PC-9 (cell line): Measurements from ENCODE around the gene TFIP11. TPM values are rescaled to one million over a fixed set of nuclear protein-coding genes. Genes with fewer than 3 reads are reported as not detected.

Experiments used
- BruUV-seq: library from RNA; stranded (reverse); fragments of 400-500 nt; replicated peaks from 2 replicates; lab custom pipeline; 2021; lab: Mats Ljungman, UMichigan
- CTCF ChIA-PET: fragments of 300-600 bp; sonication (Branson Sonifier 250); formaldehyde crosslinking; loops from one replicate; lab custom pipeline; 2022; ENCODE audit warnings: antibody characterized with exemption; lab: Charles Lee
- POLR2A ChIA-PET: fragments of 300-600 bp; sonication (Branson Sonifier 250); formaldehyde crosslinking; loops from one replicate; lab custom pipeline; 2022; ENCODE audit warnings: antibody characterized with exemption; ENCODE audit not compliant: unreplicated experiment; lab: Charles Lee
- DNase-seq, 2 experiments: peaks; one replicate each; pipeline versions ENCODE4 v3.0.0 to v3.0.0-alpha.2; 2015 to 2022; ENCODE audit warnings: mixed read lengths in 1 of 2
- H2AFZ ChIP-seq: fragments of 200-600 bp; sonication (generic); 2 replicates; pipeline ENCODE4 v1.8.1; 2017; ENCODE audit warnings: antibody characterized with exemption
- H3F3A ChIP-seq: fragments of 200-600 bp; sonication (generic); 2 replicates; pipeline ENCODE4 v1.8.1; 2017; ENCODE audit warnings: antibody characterized with exemption, mild to moderate bottlenecking, low read depth; ENCODE audit not compliant: insufficient read depth
- H3K27ac ChIP-seq: fragments of 200-600 bp; sonication (generic); 2 replicates; pipeline ENCODE4 v1.6.1; 2016; ENCODE audit warnings: mixed run types
- H3K27me3 ChIP-seq: fragments of 200-600 bp; sonication (generic); 2 replicates; pipeline ENCODE4 v1.6.1; 2016; ENCODE audit warnings: low read depth, mixed run types; ENCODE audit not compliant: insufficient read depth
- H3K36me3 ChIP-seq: fragments of 200-600 bp; sonication (generic); 2 replicates; pipeline ENCODE4 v1.6.1; 2016; ENCODE audit warnings: low read depth, mixed run types
- H3K4me1 ChIP-seq: fragments of 200-600 bp; sonication (generic); replicated peaks from 2 replicates; pipeline ENCODE4 v1.6.1; 2016; ENCODE audit warnings: mixed run types; ENCODE audit not compliant: insufficient read depth
- H3K4me2 ChIP-seq: fragments of 200-600 bp; sonication (generic); 2 replicates; pipeline ENCODE4 v1.6.1; 2017; ENCODE audit warnings: mixed run types
- H3K4me3 ChIP-seq: fragments of 200-600 bp; sonication (generic); 2 replicates; pipeline ENCODE4 v1.6.1; 2016; ENCODE audit warnings: mixed run types
- H3K79me2 ChIP-seq: fragments of 200-600 bp; sonication (generic); 2 replicates; pipeline ENCODE4 v1.6.1; 2017; ENCODE audit warnings: low read depth, mixed run types
- H3K9me2 ChIP-seq: fragments of 200-600 bp; sonication (generic); 2 replicates; pipeline ENCODE4 v1.8.1; 2017; ENCODE audit warnings: mild to moderate bottlenecking; ENCODE audit not compliant: insufficient read depth
- H3K9me3 ChIP-seq: fragments of 200-600 bp; sonication (generic); 2 replicates; pipeline ENCODE4 v1.8.1; 2016; ENCODE audit warnings: low read depth; ENCODE audit not compliant: insufficient read depth
- H4K20me1 ChIP-seq: fragments of 200-600 bp; sonication (generic); 2 replicates; pipeline ENCODE4 v1.8.1; 2017; ENCODE audit not compliant: insufficient read depth
- CTCF ChIP-seq: fragments of 200-600 bp; sonication (generic); conservative IDR thresholded peaks from 2 replicates; pipeline ENCODE4 v1.6.1; 2017; ENCODE audit warnings: mixed run types, antibody characterized with exemption, mild to moderate bottlenecking, moderate library complexity
- EZH2 ChIP-seq: fragments of 200-600 bp; sonication (generic); IDR thresholded peaks from 2 replicates; pipeline ENCODE4 v1.8.0; 2017; ENCODE audit warnings: antibody characterized with exemption, low read depth
- intact Hi-C: fragments of 100-400 bp; cut with micrococcal nuclease; formaldehyde crosslinking; loops from one replicate; pipeline ENCODE4 v1.10.0; 2022; ENCODE audit not compliant: unreplicated experiment
- total RNA-seq: library from RNA; stranded (reverse); gene quantifications from 2 replicates; pipeline ENCODE4 v1.2.3, GENCODE V29; 2021

The TFIP11 gene
- total RNA-seq, 1 experiment from 2014 or later, result 17.3 TPM

- CTCF ChIA-PET, result no interaction called here
- POLR2A ChIA-PET, result no interaction called here
Observed at GRCh38 chr22:26551568-26551967, 39.3 kb upstream of the TFIP11 start.

DNA sequence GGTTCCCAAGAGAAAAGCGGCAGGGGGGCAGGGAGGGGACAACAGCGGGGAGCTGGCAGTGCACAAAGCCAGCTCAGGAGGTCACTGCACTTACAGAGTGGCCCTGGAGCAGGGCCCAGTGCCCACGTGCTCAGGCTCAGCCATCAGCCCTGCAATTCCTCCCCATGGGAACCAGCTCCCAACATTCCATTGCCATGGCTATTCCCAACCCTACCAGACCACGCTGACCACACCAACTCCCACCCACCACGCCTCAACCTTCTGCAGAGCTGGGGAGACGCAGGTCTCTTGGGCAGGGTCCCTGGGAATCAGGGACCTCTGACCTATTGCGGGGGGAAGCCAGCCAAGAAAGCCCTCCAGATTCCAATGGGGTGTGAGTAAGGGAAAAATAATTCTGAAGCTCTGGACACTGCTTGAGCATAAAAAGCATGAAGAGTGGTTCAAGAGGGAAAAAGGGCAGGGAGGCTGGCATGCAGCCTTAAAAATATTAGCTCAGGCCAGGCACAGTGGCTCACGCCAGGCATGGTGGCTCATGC is 38.3 kb upstream of the TFIP11 start:
- Histone ChIP-seq H3K4me1 (no peaks in the 10 kb centered on the region), H4K20me1 (no peaks in the 10 kb centered on the region), H3F3A (no peaks in the 10 kb centered on the region), H3K9me2 (no peaks in the 10 kb centered on the region), H3K36me3 (no peaks in the 10 kb centered on the region), H3K4me3 (no peak overlapping the region), H3K4me2 (no peak overlapping the region), H3K9me3 (no peaks in the 10 kb centered on the region), H3K27ac (no peak overlapping the region), H3K79me2 (no peaks in the 10 kb centered on the region), H3K27me3 (no peaks in the 10 kb centered on the region), H2AFZ (no peak overlapping the region)
- CTCF ChIA-PET, result no interaction called here
- TF ChIP-seq EZH2 (no peak), CTCF (no peak)
- peak in 1 of 2 experiments; percentile 52 for DNase-seq
- intact Hi-C loops, result no loop called here
- POLR2A ChIA-PET, result interaction anchor here (0.5 kb wide), 2 partner anchors 34 to 39 kb away, joined by 3 to 4 read pairs; partner anchors contain the start of gene TFIP11
- no TSS peak for BruUV-seq

More at GRCh38 chr22:26551568-26551967, 39.3 kb upstream of the TFIP11 start:
- Histone ChIP-seq H3K9me2 (no peaks in the 10 kb centered on the region), H3K27ac (no peak overlapping the region), H3K9me3 (no peaks in the 10 kb centered on the region), H3K4me1 (no peaks in the 10 kb centered on the region), H3F3A (no peaks in the 10 kb centered on the region), H3K79me2 (no peaks in the 10 kb centered on the region), H2AFZ (no peak overlapping the region), H3K4me2 (no peak overlapping the region), H3K36me3 (no peaks in the 10 kb centered on the region), H4K20me1 (no peaks in the 10 kb centered on the region), H3K4me3 (no peak overlapping the region), H3K27me3 (no peaks in the 10 kb centered on the region)
- TF ChIP-seq EZH2, result no peak
- intact Hi-C loops, result no loop called here
- no TSS peak for BruUV-seq
- DNase-seq, result no peak

GRCh38 chr22:26549902-26550497 is 37.7 kb upstream of the TFIP11 start:
- Histone ChIP-seq H3K4me1 (no peaks in the 10 kb centered on the region), H3K9me2 (no peaks in the 10 kb centered on the region), H3F3A (no peaks in the 10 kb centered on the region), H3K9me3 (no peaks in the 10 kb centered on the region), H3K4me3 (no peak overlapping the region), H4K20me1 (no peaks in the 10 kb centered on the region), H2AFZ (no peak overlapping the region), H3K4me2 (no peak overlapping the region), H3K27ac (no peak overlapping the region), H3K79me2 (no peaks in the 10 kb centered on the region), H3K36me3 (no peaks in the 10 kb centered on the region), H3K27me3 (no peaks in the 10 kb centered on the region)
- ChIA-PET CTCF (no interaction called here), POLR2A (interaction anchor here (0.5 kb wide), 1 partner anchor 38 kb away, joined by 4 read pairs; the partner anchor contains the start of gene TFIP11)
- TF ChIP-seq CTCF (no peak), EZH2 (no peak)
- no TSS peak for BruUV-seq
- intact Hi-C loops, result no loop called here
- no peak for DNase-seq
